SK-N-SH (cell line): ENCODE data around the gene TMEM269. TPM values are rescaled to one million over a fixed set of nuclear protein-coding genes. Genes with fewer than 3 reads are reported as not detected.

ENCODE experiments used
- CTCF ChIA-PET: fragments of 300-600, 350-600 bp; formaldehyde crosslinking; extraction: SDS; loops from one replicate; lab custom pipeline; 2021; lab: Yijun Ruan, JAX
- POLR2A ChIA-PET: fragments of 350-600 bp; sonication (Branson Sonifier 250); formaldehyde crosslinking; extraction: SDS; loops from one replicate; lab custom pipeline; 2020; ENCODE audit warnings: antibody characterized with exemption, inconsistent platforms; lab: Yijun Ruan, JAX
- DNase-seq: peaks from one replicate; pipeline ENCODE4 v3.0.0; 2012
- H2AFZ ChIP-seq: fragments of 200-600 bp; sonication (generic); 2 replicates; pipeline ENCODE4 v1.8.1; 2016; ENCODE audit warnings: antibody characterized with exemption, mild to moderate bottlenecking, low read depth
- H3F3A ChIP-seq: fragments of 200-600 bp; sonication (generic); replicated peaks from 2 replicates; pipeline ENCODE3; 2016; ENCODE audit warnings: antibody characterized with exemption, mild to moderate bottlenecking; ENCODE audit not compliant: insufficient read depth
- H3K27ac ChIP-seq, 2 experiments: fragments of 200-500 bp in 1 of 2; fragments of 200-600 bp in 1 of 2; sonication (Bioruptor generic) in 1 of 2; sonication (generic), shearing (Covaris generic) in 1 of 2; 2 replicates each; pipeline versions ENCODE4 v1.5.1 to v1.6.1; 2014 to 2016; ENCODE audit warnings: low read depth in 2 of 2, inconsistent platforms in 1 of 2, low read length in 1 of 2, mild to moderate bottlenecking in 1 of 2, mixed read lengths in 1 of 2
- H3K27me3 ChIP-seq: fragments of 200-600 bp; sonication (generic), shearing (Covaris generic); 2 replicates; pipeline ENCODE4 v1.6.1; 2016; ENCODE audit warnings: mixed run types; ENCODE audit not compliant: insufficient read depth
- H3K36me3 ChIP-seq, 2 experiments: fragments of 200-500 bp in 1 of 2; fragments of 200-600 bp in 1 of 2; sonication (Bioruptor generic) in 1 of 2; sonication (generic) in 1 of 2; replicated peaks in 1 of 2; 2 replicates each; pipeline versions ENCODE3 to v1.5.1; 2014 to 2016; ENCODE audit warnings: low read length in 1 of 2, mild to moderate bottlenecking in 1 of 2; ENCODE audit not compliant: insufficient read depth in 2 of 2, control insufficient read depth in 1 of 2
- H3K4me1 ChIP-seq, 2 experiments: fragments of 200-500 bp in 1 of 2; fragments of 200-600 bp in 1 of 2; sonication (Bioruptor generic) in 1 of 2; sonication (generic), shearing (Covaris generic) in 1 of 2; 2 replicates each; pipeline versions ENCODE4 v1.5.1 to v1.6.1; 2014 to 2016; ENCODE audit warnings: low read depth in 1 of 2, low read length in 1 of 2, mixed run types in 1 of 2; ENCODE audit not compliant: insufficient read depth in 2 of 2, control insufficient read depth in 1 of 2
- H3K4me2 ChIP-seq: fragments of 200-600 bp; sonication (generic), shearing (Covaris generic); 2 replicates; pipeline ENCODE4 v1.6.1; 2017; ENCODE audit warnings: mixed run types
- H3K4me3 ChIP-seq, 2 experiments: fragments of 200-500 bp in 1 of 2; fragments of 200-600 bp in 1 of 2; sonication (Bioruptor generic) in 1 of 2; sonication (generic), shearing (Covaris generic) in 1 of 2; 2 replicates each; pipeline versions ENCODE4 v1.5.1 to v1.8.1; 2014 to 2016; ENCODE audit warnings: low read depth in 2 of 2, inconsistent platforms in 1 of 2, low read length in 1 of 2, mild to moderate bottlenecking in 1 of 2, mixed read lengths in 1 of 2, moderate library complexity in 1 of 2
- H3K79me2 ChIP-seq: fragments of 200-600 bp; sonication (generic); 2 replicates; pipeline ENCODE4 v1.8.1; 2017; ENCODE audit warnings: mild to moderate bottlenecking; ENCODE audit not compliant: insufficient read depth
- H3K9ac ChIP-seq: fragments of 200-600 bp; sonication (generic); 2 replicates; pipeline ENCODE4 v1.6.1; 2017; ENCODE audit warnings: mixed run types
- H3K9me2 ChIP-seq: fragments of 200-600 bp; sonication (generic); 2 replicates; pipeline ENCODE4 v1.6.1; 2017; ENCODE audit warnings: mixed run types
- H3K9me3 ChIP-seq: fragments of 200-600 bp; sonication (generic); 2 replicates; pipeline ENCODE4 v1.6.1; 2017; ENCODE audit warnings: mixed run types, mild to moderate bottlenecking, moderate library complexity
- H4K20me1 ChIP-seq: fragments of 200-600 bp; sonication (generic); 2 replicates; pipeline ENCODE4 v1.6.1; 2017; ENCODE audit warnings: mild to moderate bottlenecking, mixed run types; ENCODE audit not compliant: insufficient read depth
- EZH2phosphoT487 ChIP-seq: fragments of 200-600 bp; sonication (generic); IDR thresholded peaks from 2 replicates; pipeline ENCODE4 v1.6.1; 2017; ENCODE audit warnings: low read depth, mixed run types, mild to moderate bottlenecking, antibody characterized with exemption, moderate library complexity, borderline replicate concordance
- FOSL2 ChIP-seq: IDR thresholded peaks from 2 replicates; pipeline ENCODE4 v1.4.0; 2012; ENCODE audit warnings: low read depth, mild to moderate bottlenecking, moderate library complexity, borderline replicate concordance
- FOXJ3 ChIP-seq: sonication (generic); formaldehyde crosslinking; IDR thresholded peaks from 2 replicates; pipeline ENCODE4 v1.5.1; 2020; ENCODE audit warnings: mild to moderate bottlenecking, missing genetic modification reagents
- GABPA ChIP-seq: IDR thresholded peaks from 2 replicates; pipeline ENCODE4 v1.4.0; 2012; ENCODE audit warnings: low read depth, mild to moderate bottlenecking
- GATA2 ChIP-seq: sonication (generic); formaldehyde crosslinking; IDR thresholded peaks from 2 replicates; pipeline ENCODE4 v1.5.0; 2020; ENCODE audit warnings: mild to moderate bottlenecking, missing genetic modification reagents
- NRF1 ChIP-seq: IDR thresholded peaks from 2 replicates; pipeline ENCODE4 v1.6.1; 2012; ENCODE audit warnings: low read depth, mild to moderate bottlenecking, low read length
- RAD21 ChIP-seq: IDR thresholded peaks from 2 replicates; pipeline ENCODE4 v1.6.1; 2012; ENCODE audit warnings: mild to moderate bottlenecking, low read length
- RCOR1 ChIP-seq: fragments of 150-350 bp; IDR thresholded peaks from 2 replicates; pipeline ENCODE4 v1.6.1; 2017; ENCODE audit warnings: antibody characterized with exemption, low read length
- RFX5 ChIP-seq: IDR thresholded peaks from 2 replicates; pipeline ENCODE4 v1.6.1; 2012; ENCODE audit warnings: mild to moderate bottlenecking, improper control_type of control experiment, low read length
- RXRA ChIP-seq: IDR thresholded peaks from 2 replicates; pipeline ENCODE4 v1.4.0; 2012; ENCODE audit warnings: low read depth, mild to moderate bottlenecking, borderline replicate concordance
- SIN3A ChIP-seq: IDR thresholded peaks from 2 replicates; pipeline ENCODE4 v1.6.1; 2012; ENCODE audit warnings: low read depth, mild to moderate bottlenecking, low read length, moderate library complexity, borderline replicate concordance
- SMC3 ChIP-seq: IDR thresholded peaks from 2 replicates; pipeline ENCODE4 v1.6.1; 2012; ENCODE audit warnings: low read depth, low read length, improper control_type of control experiment
- TAF1 ChIP-seq: IDR thresholded peaks from 2 replicates; pipeline ENCODE4 v1.6.1; 2012; ENCODE audit warnings: low read depth, mild to moderate bottlenecking, low read length, moderate library complexity, borderline replicate concordance
- TEAD4 ChIP-seq: IDR thresholded peaks from 2 replicates; pipeline ENCODE4 v1.4.0; 2012; ENCODE audit warnings: mild to moderate bottlenecking, borderline replicate concordance; ENCODE audit not compliant: insufficient read depth
- YY1 ChIP-seq: IDR thresholded peaks from 2 replicates; pipeline ENCODE4 v1.4.0; 2012; ENCODE audit warnings: low read depth, mild to moderate bottlenecking
- WGBS: methylation state at CpG from one replicate; pipeline ENCODE4 v1.1.6; 2017; ENCODE audit warnings: low lambda C conversion rate; 5-methylcytosine and 5-hydroxymethylcytosine counted together
- polyA plus RNA-seq, 3 experiments: library from polyadenylated mRNA; depleted of rRNA; stranded (reverse); fragments of >200 nt; gene quantifications; 2 replicates each; pipeline ENCODE4 v1.2.3, GENCODE V29; 2012
- TF ChIP-seq, protein P1 (sequence below): fragments of 150-350 bp; IDR thresholded peaks from 2 replicates; pipeline ENCODE4 v1.6.1; 2016; ENCODE audit warnings: mild to moderate bottlenecking, low read depth, low read length
- TF ChIP-seq, protein P2 (sequence below): fragments of 200-600 bp; sonication (generic); IDR thresholded peaks from 2 replicates; pipeline ENCODE4 v1.6.1; 2017; ENCODE audit warnings: antibody characterized with exemption, mild to moderate bottlenecking, moderate library complexity
- TF ChIP-seq, protein P3 (sequence below): IDR thresholded peaks from 2 replicates; pipeline ENCODE4; 2012
- TF ChIP-seq, protein P4 (sequence below): IDR thresholded peaks from 2 replicates; pipeline ENCODE4 v1.6.1; 2012; ENCODE audit warnings: mild to moderate bottlenecking, low read depth, low read length, moderate library complexity

Gene TMEM269
- polyA plus RNA-seq, 1 of the 3 experiments (the other 2 are of a cell fraction) = 0.05 TPM

DNA sequence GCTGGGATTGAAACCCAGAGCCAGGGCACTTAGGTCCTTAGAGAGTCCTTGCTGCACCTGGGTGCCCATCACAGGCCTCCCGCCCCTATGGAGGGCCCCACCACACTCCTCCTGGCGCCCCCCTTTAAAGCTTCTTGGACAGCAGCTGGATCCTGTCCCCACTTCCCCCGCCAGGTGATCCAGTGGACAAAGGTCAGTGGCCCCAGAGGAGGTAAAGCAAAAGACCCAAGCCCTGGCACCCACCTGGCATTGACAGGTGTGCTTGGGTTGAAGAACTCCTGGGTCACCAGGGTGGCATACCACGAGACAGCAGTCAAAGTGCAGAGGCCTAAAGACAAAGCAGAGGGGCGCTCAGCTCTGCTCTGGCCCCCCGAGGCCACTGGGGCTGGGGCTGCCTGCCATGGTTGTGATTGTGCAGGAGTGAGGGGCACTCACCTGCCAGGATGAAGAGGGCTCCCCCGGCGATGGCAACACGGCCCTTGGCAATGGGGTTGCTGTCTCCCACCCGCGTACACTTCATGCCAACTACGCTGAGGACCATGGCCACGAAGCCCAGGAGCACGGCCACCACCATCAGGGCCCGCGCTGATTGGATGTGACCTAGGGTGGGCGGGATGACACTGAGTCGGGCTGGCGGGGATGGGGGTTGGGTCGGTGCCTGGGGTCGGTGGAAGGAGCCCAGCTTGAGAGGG is 46.7 kb upstream of the TMEM269 start:
- Histone ChIP-seq H3F3A (no peaks in the 10 kb centered on the region), H3K9me3 (no peaks in the 10 kb centered on the region), H3K36me3 (no peaks in the 10 kb centered on the region), H3K9ac (no peak overlapping the region), H3K27me3 (no peaks in the 10 kb centered on the region), H3K79me2 (no peaks in the 10 kb centered on the region), H2AFZ (no peak overlapping the region), H3K4me1 (peaks cover 0 to 16% of the 10 kb centered on the region in 2 experiments; a peak in 1 of 4 replicates), H3K9me2 (no peaks in the 10 kb centered on the region), H4K20me1 (no peaks in the 10 kb centered on the region), H3K4me2 (no peak overlapping the region), H3K4me3 (no peak overlapping the region), H3K27ac (no peak overlapping the region)
- 97% methylated on average over 8 of the region's 21 CpGs for WGBS
- DNase-seq = no peak
- ChIA-PET POLR2A (no interaction called here), CTCF (interaction anchor here (0.6 to 5.5 kb wide), 4 partner anchors 10 to 160 kb away, joined by 3 to 25 read pairs (median 3); no protein-coding TSS in a partner anchor)
- TF ChIP-seq RAD21 (no peak), TEAD4 (no peak), EZH2phosphoT487 (no peak), TAF1 (no peak), SMC3 (no peak), FOXJ3 (CRISPR knock-in tag) (no peak), FOSL2 (no peak), NRF1 (no peak), GATA2 (CRISPR knock-in tag) (no peak), SIN3A (no peak), RCOR1 (no peak), RFX5 (no peak), RXRA (no peak), YY1 (no peak), GABPA (no peak)
- TF ChIP-seq, protein P1, sequence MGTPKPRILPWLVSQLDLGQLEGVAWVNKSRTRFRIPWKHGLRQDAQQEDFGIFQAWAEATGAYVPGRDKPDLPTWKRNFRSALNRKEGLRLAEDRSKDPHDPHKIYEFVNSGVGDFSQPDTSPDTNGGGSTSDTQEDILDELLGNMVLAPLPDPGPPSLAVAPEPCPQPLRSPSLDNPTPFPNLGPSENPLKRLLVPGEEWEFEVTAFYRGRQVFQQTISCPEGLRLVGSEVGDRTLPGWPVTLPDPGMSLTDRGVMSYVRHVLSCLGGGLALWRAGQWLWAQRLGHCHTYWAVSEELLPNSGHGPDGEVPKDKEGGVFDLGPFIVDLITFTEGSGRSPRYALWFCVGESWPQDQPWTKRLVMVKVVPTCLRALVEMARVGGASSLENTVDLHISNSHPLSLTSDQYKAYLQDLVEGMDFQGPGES = no peak
- TF ChIP-seq, protein P2, sequence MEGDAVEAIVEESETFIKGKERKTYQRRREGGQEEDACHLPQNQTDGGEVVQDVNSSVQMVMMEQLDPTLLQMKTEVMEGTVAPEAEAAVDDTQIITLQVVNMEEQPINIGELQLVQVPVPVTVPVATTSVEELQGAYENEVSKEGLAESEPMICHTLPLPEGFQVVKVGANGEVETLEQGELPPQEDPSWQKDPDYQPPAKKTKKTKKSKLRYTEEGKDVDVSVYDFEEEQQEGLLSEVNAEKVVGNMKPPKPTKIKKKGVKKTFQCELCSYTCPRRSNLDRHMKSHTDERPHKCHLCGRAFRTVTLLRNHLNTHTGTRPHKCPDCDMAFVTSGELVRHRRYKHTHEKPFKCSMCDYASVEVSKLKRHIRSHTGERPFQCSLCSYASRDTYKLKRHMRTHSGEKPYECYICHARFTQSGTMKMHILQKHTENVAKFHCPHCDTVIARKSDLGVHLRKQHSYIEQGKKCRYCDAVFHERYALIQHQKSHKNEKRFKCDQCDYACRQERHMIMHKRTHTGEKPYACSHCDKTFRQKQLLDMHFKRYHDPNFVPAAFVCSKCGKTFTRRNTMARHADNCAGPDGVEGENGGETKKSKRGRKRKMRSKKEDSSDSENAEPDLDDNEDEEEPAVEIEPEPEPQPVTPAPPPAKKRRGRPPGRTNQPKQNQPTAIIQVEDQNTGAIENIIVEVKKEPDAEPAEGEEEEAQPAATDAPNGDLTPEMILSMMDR = no peak
- TF ChIP-seq, protein P3, sequence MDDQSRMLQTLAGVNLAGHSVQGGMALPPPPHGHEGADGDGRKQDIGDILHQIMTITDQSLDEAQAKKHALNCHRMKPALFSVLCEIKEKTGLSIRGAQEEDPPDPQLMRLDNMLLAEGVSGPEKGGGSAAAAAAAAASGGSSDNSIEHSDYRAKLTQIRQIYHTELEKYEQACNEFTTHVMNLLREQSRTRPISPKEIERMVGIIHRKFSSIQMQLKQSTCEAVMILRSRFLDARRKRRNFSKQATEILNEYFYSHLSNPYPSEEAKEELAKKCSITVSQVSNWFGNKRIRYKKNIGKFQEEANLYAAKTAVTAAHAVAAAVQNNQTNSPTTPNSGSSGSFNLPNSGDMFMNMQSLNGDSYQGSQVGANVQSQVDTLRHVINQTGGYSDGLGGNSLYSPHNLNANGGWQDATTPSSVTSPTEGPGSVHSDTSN = no peak
- TF ChIP-seq, protein P4, sequence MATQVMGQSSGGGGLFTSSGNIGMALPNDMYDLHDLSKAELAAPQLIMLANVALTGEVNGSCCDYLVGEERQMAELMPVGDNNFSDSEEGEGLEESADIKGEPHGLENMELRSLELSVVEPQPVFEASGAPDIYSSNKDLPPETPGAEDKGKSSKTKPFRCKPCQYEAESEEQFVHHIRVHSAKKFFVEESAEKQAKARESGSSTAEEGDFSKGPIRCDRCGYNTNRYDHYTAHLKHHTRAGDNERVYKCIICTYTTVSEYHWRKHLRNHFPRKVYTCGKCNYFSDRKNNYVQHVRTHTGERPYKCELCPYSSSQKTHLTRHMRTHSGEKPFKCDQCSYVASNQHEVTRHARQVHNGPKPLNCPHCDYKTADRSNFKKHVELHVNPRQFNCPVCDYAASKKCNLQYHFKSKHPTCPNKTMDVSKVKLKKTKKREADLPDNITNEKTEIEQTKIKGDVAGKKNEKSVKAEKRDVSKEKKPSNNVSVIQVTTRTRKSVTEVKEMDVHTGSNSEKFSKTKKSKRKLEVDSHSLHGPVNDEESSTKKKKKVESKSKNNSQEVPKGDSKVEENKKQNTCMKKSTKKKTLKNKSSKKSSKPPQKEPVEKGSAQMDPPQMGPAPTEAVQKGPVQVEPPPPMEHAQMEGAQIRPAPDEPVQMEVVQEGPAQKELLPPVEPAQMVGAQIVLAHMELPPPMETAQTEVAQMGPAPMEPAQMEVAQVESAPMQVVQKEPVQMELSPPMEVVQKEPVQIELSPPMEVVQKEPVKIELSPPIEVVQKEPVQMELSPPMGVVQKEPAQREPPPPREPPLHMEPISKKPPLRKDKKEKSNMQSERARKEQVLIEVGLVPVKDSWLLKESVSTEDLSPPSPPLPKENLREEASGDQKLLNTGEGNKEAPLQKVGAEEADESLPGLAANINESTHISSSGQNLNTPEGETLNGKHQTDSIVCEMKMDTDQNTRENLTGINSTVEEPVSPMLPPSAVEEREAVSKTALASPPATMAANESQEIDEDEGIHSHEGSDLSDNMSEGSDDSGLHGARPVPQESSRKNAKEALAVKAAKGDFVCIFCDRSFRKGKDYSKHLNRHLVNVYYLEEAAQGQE = no peak
